BJ (cell line): Measurements from ENCODE around the gene SCRT2. TPM values are rescaled to one million over a fixed set of nuclear protein-coding genes. Genes with fewer than 3 reads are reported as not detected.

Source experiments
- CTCF ChIA-PET: fragments of 350-600 bp; formaldehyde crosslinking; extraction: SDS; loops from one replicate; lab custom pipeline; 2021; ENCODE audit warnings: antibody characterized with exemption, inconsistent platforms; lab: Yijun Ruan, JAX
- POLR2A ChIA-PET: fragments of 300-600 bp; sonication (Branson Sonifier 250); formaldehyde crosslinking; extraction: SDS; loops from one replicate; lab custom pipeline; 2021; ENCODE audit warnings: antibody characterized with exemption; lab: Charles Lee
- DNase-seq: peaks from one replicate; pipeline ENCODE4 v3.0.0-alpha.2; 2011; ENCODE audit warnings: low read depth
- H3K27me3 ChIP-seq: 2 replicates; pipeline ENCODE4 v1.6.0; 2011; ENCODE audit warnings: low read length; ENCODE audit not compliant: control insufficient read depth, insufficient read depth
- H3K36me3 ChIP-seq: 2 replicates; pipeline ENCODE4 v1.5.1; 2011; ENCODE audit warnings: low read length; ENCODE audit not compliant: control insufficient read depth, insufficient read depth
- H3K4me3 ChIP-seq: 2 replicates; pipeline ENCODE4 v1.5.1; 2011; ENCODE audit warnings: low read depth, mild to moderate bottlenecking, control low read depth, low read length
- CTCF ChIP-seq: IDR thresholded peaks from 2 replicates; pipeline ENCODE4 v1.5.1; 2011; ENCODE audit warnings: low read depth, mild to moderate bottlenecking, control low read depth, inconsistent platforms, low read length, moderate library complexity; ENCODE audit not compliant: insufficient read depth
- polyA plus RNA-seq: library from polyadenylated mRNA; depleted of rRNA; stranded (reverse); fragments of >200 nt; gene quantifications from 2 replicates; pipeline ENCODE4 v1.2.3, GENCODE V29; 2011

SCRT2 gene
- polyA plus RNA-seq, 1 experiment = not detected

GRCh38 chr20:653590-654416 is 21.8 kb downstream of the SCRT2 start:
- CTCF ChIA-PET = interaction anchor here (1.3 to 3.0 kb wide), 2 partner anchors 8 to 13 kb away, joined by 6 to 11 read pairs; no protein-coding TSS in a partner anchor
- H3K4me3 ChIP-seq = peak overlapping the region; percentile 69
- DNase-seq = no peak
- POLR2A ChIA-PET = no interaction called here
- peaks cover 9% of the 10 kb centered on the region for H3K36me3 ChIP-seq
- TF ChIP-seq CTCF = no peak
- no peaks in the 10 kb centered on the region for H3K27me3 ChIP-seq

- TF ChIP-seq CTCF = peak; percentile 38
- ChIA-PET POLR2A (interaction anchor here (0.6 kb wide), 1 partner anchor 613 kb away, joined by 4 read pairs; no protein-coding TSS in a partner anchor), CTCF (interaction anchor here (0.9 to 2.3 kb wide), 3 partner anchors 8 to 86 kb away, joined by 3 to 17 read pairs (median 5); no protein-coding TSS in a partner anchor)
- peak; percentile 36 for DNase-seq
- H3K4me3 ChIP-seq = peak within 1 kb of the TSS; percentile 69
- peaks cover 14% of the 10 kb centered on the region for H3K36me3 ChIP-seq
- no peaks in the 10 kb centered on the region for H3K27me3 ChIP-seq
Measured at GRCh38 chr20:653110-653589, 22.5 kb downstream of the SCRT2 start, which contains the start of gene SRXN1. SRXN1 (minus strand) TSS chr20:653200; CDS start chr20:653185, 15 bp downstream.

GRCh38 chr20:652615-653109 is 22.9 kb downstream of the SCRT2 start:
- H3K4me3 ChIP-seq = peak overlapping the region; percentile 69
- ChIA-PET CTCF (interaction anchor here (0.6 to 2.3 kb wide), 5 partner anchors 9 to 86 kb away, joined by 3 to 17 read pairs (median 3); no protein-coding TSS in a partner anchor), POLR2A (interaction anchor here (0.6 kb wide), 1 partner anchor 614 kb away, joined by 4 read pairs; no protein-coding TSS in a partner anchor)
- TF ChIP-seq CTCF = no peak
- peaks cover 19% of the 10 kb centered on the region for H3K36me3 ChIP-seq
- no peak for DNase-seq
- no peaks in the 10 kb centered on the region for H3K27me3 ChIP-seq

- peak overlapping the region; percentile 69 for H3K4me3 ChIP-seq
- ChIA-PET CTCF (interaction anchor here (0.6 to 2.3 kb wide), 8 partner anchors 9 to 87 kb away, joined by 3 to 17 read pairs (median 3); partner anchors contain the start of gene SCRT2), POLR2A (no interaction called here)
- DNase-seq = no peak
- no peaks in the 10 kb centered on the region for H3K27me3 ChIP-seq
- H3K36me3 ChIP-seq = peaks cover 24% of the 10 kb centered on the region
- TF ChIP-seq CTCF = no peak
Measured at GRCh38 chr20:651713-652614, 23.6 kb downstream of the SCRT2 start.
